Smooth muscle cell (in vitro differentiated cells): Measurements from ENCODE around the gene LTF. TPM values are rescaled to one million over a fixed set of nuclear protein-coding genes. Genes with fewer than 3 reads are reported as not detected.

Experiments used
- DNase-seq: peaks from one replicate; lab custom pipeline; 2025; ENCODE audit not compliant: unreplicated experiment; lab: John Stamatoyannopoulos, UW
- H2AFZ ChIP-seq: fragments of 200-600 bp; sonication (generic); 2 replicates; pipeline ENCODE4 v1.6.0; 2016; ENCODE audit warnings: antibody characterized with exemption, low read depth, mild to moderate bottlenecking
- H3F3A ChIP-seq: fragments of 200-600 bp; sonication (generic); 2 replicates; pipeline ENCODE4 v1.6.0; 2017; ENCODE audit warnings: antibody characterized with exemption, low read depth
- H3K27ac ChIP-seq: fragments of 200-600 bp; sonication (generic); 2 replicates; pipeline ENCODE4 v1.5.1; 2016; ENCODE audit warnings: low read depth, mild to moderate bottlenecking
- H3K27me3 ChIP-seq: fragments of 200-600 bp; sonication (generic); 2 replicates; pipeline ENCODE4 v1.6.1; 2016; ENCODE audit warnings: low read depth, mild to moderate bottlenecking
- H3K36me3 ChIP-seq: fragments of 200-600 bp; sonication (generic); 2 replicates; pipeline ENCODE4 v1.5.1; 2016; ENCODE audit warnings: low read depth
- H3K4me1 ChIP-seq: fragments of 200-600 bp; sonication (generic); 2 replicates; pipeline ENCODE4 v1.5.1; 2016; ENCODE audit warnings: low read depth
- H3K4me2 ChIP-seq: fragments of 200-600 bp; sonication (generic); 2 replicates; pipeline ENCODE4 v1.6.0; 2016; ENCODE audit warnings: mild to moderate bottlenecking
- H3K4me3 ChIP-seq: fragments of 200-600 bp; sonication (generic); 2 replicates; pipeline ENCODE4 v1.5.1; 2016; ENCODE audit warnings: mild to moderate bottlenecking
- H3K79me2 ChIP-seq: fragments of 200-600 bp; sonication (generic); 2 replicates; pipeline ENCODE4 v1.6.0; 2016; ENCODE audit warnings: low read depth, mild to moderate bottlenecking
- H3K9ac ChIP-seq: fragments of 200-600 bp; sonication (generic); 2 replicates; pipeline ENCODE4 v1.6.0; 2016; ENCODE audit warnings: low read depth
- H3K9me3 ChIP-seq: fragments of 200-600 bp; sonication (generic); replicated peaks from 2 replicates; pipeline ENCODE4 v1.5.1; 2016; ENCODE audit warnings: low read depth
- H4K20me1 ChIP-seq: fragments of 200-600 bp; sonication (generic); 2 replicates; pipeline ENCODE4 v1.6.0; 2016; ENCODE audit warnings: low read depth
- CTCF ChIP-seq: fragments of 200-600 bp; sonication (generic); IDR thresholded peaks from 2 replicates; pipeline ENCODE4 v1.5.1; 2017; ENCODE audit warnings: borderline replicate concordance, mild to moderate bottlenecking, antibody characterized with exemption; ENCODE audit not compliant: insufficient read depth, poor library complexity, severe bottlenecking
- WGBS: methylation state at CpG from one replicate; pipeline ENCODE4 v1.1.7; 2016; ENCODE audit warnings: low lambda C conversion rate; 5-methylcytosine and 5-hydroxymethylcytosine counted together
- polyA plus RNA-seq: library from polyadenylated mRNA; unstranded; fragments of >200 nt; fragmentation: Nextera tagmentation; extraction: Ambion mirVana; gene quantifications from 2 replicates; pipeline ENCODE4 v1.2.1, GENCODE V29; 2016
- total RNA-seq: library from RNA; depleted of rRNA; stranded (reverse); fragments of >200 nt; gene quantifications from 2 replicates; pipeline ENCODE4 v1.2.3, GENCODE V29; 2014

LTF gene
- total and polyA plus RNA-seq, 2 experiments from 2014 or later = not detected

DNA sequence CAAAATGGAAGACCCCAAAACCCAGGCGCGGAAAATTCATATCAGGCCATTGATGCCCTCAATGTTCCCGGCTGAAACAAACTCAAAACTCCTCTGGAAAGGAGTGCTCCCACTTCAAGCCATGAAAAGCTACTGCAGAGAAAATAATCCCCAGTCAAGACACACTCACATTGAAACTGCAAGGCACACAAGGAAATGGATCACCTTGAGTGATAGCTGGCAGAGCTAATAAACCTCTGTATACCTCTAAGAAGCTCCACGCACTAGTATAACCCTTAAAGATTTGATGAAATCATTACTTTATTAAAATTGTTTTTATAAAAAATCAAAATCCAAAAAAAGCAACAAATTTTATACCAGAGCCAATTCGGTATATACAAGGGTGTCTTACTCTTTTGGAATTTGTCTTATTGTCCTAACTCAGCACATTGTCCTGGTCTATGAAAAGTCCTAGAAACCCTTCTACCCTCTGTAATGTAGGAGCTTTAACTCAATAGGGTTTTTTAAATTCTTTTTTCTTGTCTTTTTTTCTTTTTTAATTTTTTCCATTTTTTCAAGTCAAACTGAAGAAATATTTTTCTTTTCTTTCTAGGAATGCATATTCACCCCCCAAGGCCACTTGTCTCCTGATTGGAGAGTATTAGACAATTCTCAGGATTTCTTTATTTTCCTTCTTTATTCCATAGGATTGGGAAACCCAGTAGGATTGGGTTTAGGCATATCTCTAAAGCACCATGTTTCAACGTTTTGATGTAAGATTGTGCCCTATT is 66.3 kb downstream of the LTF start:
- H4K20me1 ChIP-seq = peaks cover 7% of the 10 kb centered on the region
- H3K4me2 ChIP-seq = peak overlapping the region; percentile 5
- peaks cover 75% of the 10 kb centered on the region for H3K27me3 ChIP-seq
- H3K36me3 ChIP-seq = no peaks in the 10 kb centered on the region
- no peak for DNase-seq
- no peaks in the 10 kb centered on the region for H3K9me3 ChIP-seq
- 86% methylated on average over 6 of the region's 6 CpGs for WGBS
- no peaks in the 10 kb centered on the region for H3K79me2 ChIP-seq
- H3K27ac ChIP-seq = no peak overlapping the region
- H2AFZ ChIP-seq = no peak overlapping the region
- H3K4me3 ChIP-seq = no peak overlapping the region
- no peak for TF ChIP-seq CTCF
- H3K9ac ChIP-seq = no peak overlapping the region
- peaks cover 3% of the 10 kb centered on the region for H3F3A ChIP-seq
- H3K4me1 ChIP-seq = no peaks in the 10 kb centered on the region

GRCh38 chr3:46397111-46397510 is 67.6 kb downstream of the LTF start:
- Histone ChIP-seq H3K9me3 (no peaks in the 10 kb centered on the region), H2AFZ (no peak overlapping the region), H3K27me3 (peaks cover 66% of the 10 kb centered on the region), H3K4me1 (no peaks in the 10 kb centered on the region), H3K79me2 (no peaks in the 10 kb centered on the region), H3F3A (peaks cover 3% of the 10 kb centered on the region), H3K4me2 (no peak overlapping the region), H3K4me3 (no peak overlapping the region), H3K9ac (no peak overlapping the region), H3K27ac (no peak overlapping the region), H4K20me1 (peaks cover 7% of the 10 kb centered on the region), H3K36me3 (no peaks in the 10 kb centered on the region)
- WGBS = 99% methylated on average over 7 of the region's 7 CpGs
- DNase-seq = no peak
- TF ChIP-seq CTCF = no peak

- 74% methylated on average over 6 of the region's 6 CpGs for WGBS
- Histone ChIP-seq H3K79me2 (no peaks in the 10 kb centered on the region), H2AFZ (no peak overlapping the region)
These were observed 68.8 kb downstream of the LTF start for GRCh38 chr3:46395766-46396530.

More at GRCh38 chr3:46395766-46396530, 68.8 kb downstream of the LTF start:
- no peaks in the 10 kb centered on the region for H3K4me1 ChIP-seq
- DNase-seq = no peak
- H4K20me1 ChIP-seq = peaks cover 7% of the 10 kb centered on the region
- H3K9ac ChIP-seq = no peak overlapping the region
- H3K36me3 ChIP-seq = no peaks in the 10 kb centered on the region
- TF ChIP-seq CTCF = no peak
- H3K4me3 ChIP-seq = no peak overlapping the region
- H3K27me3 ChIP-seq = peaks cover 67% of the 10 kb centered on the region
- H3K27ac ChIP-seq = no peak overlapping the region
- peaks cover 2% of the 10 kb centered on the region for H3F3A ChIP-seq
- no peaks in the 10 kb centered on the region for H3K9me3 ChIP-seq
- H3K4me2 ChIP-seq = peak overlapping the region; percentile 6
